ENCODE measurements around the gene SPP1.
"Not testable (repeated sequence)": the region's sequence is repeated elsewhere in the genome, so short reads cannot be mapped to it uniquely, and the experiment has no call there.

The SPP1 gene

DNA sequence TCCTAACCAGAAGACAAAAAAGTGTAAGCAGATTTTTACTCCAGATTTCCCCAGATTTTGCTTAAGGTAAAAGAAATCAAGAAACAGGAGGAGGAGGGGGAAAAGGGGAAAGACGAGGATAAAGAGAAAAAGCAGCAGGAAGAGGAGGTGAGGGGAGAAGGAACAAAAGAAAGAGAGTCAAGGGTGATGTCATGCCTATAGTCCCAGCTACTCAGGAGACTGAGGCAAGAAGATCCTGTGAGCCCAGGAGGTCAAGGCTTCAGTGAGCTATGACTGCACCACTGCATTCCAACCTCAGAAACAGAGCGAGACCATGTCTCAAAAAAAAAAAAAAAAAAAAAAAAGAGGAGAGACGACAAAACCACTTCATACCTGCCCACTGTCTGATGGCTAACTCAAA is 19.9 kb downstream of the SPP1 start:
- no peak for DNase-seq

DNA sequence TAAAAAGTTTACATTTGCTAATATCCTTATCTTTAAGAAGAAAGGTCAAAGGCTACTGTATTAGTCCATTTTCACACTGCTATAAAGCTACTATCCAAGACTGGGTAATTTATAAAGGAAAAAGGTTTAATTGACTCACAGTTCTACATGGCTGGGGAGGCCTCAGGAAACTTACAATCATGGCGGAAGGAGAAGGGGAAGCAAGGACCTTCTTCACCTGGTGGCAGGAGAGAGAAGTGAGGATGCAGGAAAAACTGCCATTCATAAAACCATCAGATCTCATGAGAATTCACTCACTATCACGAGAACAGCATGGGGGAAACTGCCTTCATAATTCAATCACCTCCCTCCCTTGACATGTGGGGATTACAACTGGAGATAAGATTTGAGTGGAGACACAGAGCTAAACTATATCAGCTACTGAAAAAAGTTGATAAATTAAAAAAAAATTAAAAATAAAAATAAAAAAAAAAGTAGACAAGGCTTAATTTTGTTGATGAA is 23.7 kb downstream of the SPP1 start:
- not testable (repeated sequence) for DNase-seq

GRCh38 chr4:88001871-88002270 is 26.4 kb downstream of the SPP1 start:
- DNase-seq, result no peak

- no peak for DNase-seq
Measured at GRCh38 chr4:88002786-88003185, 27.3 kb downstream of the SPP1 start.

DNA sequence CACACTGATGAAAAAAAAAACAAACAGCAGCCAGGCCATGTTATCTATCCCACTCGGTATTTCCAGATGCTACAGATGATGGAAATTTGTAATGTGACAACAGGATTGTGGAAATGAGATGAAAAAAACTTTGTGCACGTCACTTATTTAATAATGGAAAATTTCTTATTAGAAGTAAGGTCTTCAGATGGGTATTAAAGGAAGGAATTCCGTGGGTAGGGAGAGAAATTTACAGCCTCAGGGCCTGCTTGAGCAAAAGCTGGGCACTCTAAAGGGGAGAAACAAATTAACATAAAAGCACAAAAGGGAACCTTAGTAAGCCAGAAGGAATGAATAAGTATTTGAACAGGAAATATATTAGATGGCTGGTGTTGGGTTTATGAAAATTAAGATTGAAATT is 27.7 kb downstream of the SPP1 start:
- no peak for DNase-seq

DNA sequence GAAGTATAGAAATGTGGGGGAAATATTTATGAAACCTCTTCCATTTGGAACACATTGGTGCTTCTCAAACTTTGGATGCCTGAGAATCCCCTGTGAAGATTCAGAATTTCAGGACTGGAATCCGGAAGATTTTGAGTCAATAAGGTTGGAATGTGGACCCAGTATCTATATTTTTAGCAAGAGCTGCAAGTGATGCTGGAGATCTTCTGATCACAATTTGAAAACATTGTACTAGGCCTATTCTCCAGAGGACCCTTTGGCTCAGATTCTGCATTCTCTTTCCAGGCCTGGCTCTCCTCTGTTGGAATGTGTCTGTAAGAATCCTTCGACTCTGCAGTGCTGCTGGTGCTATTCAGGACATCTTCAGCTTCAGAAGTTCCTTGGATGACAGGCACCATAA is 29.6 kb downstream of the SPP1 start:
- DNase-seq, result no peak

- DNase-seq, result no peak
Measured at GRCh38 chr4:88005946-88006345, 30.4 kb downstream of the SPP1 start.

DNA sequence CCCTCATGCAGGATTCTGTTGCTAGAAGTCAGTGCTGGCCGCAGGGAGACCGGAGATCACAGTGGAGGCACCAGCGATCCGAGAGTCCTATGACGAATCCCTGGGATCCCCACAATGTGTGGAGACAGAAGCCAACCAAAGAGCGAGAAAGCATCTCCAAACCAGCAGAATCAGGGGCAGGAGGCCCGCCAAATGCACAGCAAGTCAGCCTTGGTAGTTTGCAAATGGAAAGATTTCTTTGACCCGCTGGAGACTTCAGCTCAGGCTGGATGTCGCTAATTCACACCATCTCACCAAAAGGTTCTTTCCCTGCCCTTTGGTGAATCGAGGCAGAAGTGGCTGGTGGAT is 31.4 kb downstream of the SPP1 start:
- no peak for DNase-seq

DNA sequence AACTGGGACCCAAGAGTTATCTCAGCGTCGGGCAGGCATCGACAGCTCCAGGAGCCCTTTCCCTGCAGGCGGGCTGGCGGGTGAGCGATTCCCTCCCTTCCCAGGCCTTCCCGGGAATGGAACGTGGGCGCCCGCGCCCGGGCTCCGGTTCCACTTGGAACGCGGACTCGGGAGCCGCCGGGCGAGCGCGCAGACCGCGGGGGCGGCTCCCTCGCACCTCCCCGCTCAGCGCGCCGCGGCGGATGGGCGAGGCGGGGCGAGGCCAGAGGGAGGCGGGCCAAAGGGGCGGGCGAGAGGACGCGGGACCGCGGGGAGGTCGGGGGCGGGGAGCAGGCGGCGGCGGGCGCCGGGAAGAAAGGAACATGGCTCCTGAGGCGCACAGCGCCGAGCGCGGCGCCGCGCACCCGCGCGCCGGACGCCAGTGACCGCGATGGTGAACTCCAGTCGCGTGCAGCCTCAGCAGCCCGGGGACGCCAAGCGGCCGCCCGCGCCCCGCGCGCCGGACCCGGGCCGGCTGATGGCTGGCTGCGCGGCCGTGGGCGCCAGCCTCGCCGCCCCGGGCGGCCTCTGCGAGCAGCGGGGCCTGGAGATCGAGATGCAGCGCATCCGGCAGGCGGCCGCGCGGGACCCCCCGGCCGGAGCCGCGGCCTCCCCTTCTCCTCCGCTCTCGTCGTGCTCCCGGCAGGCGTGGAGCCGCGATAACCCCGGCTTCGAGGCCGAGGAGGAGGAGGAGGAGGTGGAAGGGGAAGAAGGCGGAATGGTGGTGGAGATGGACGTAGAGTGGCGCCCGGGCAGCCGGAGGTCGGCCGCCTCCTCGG is 32.0 kb downstream of the SPP1 start, which contains the start of gene PKD2:
PKD2 (plus strand) TSS at position 332 of the 818 bp plus-strand sequence; CDS start at position 431, 99 bp downstream.
- peak; percentile 78 for DNase-seq

DNA sequence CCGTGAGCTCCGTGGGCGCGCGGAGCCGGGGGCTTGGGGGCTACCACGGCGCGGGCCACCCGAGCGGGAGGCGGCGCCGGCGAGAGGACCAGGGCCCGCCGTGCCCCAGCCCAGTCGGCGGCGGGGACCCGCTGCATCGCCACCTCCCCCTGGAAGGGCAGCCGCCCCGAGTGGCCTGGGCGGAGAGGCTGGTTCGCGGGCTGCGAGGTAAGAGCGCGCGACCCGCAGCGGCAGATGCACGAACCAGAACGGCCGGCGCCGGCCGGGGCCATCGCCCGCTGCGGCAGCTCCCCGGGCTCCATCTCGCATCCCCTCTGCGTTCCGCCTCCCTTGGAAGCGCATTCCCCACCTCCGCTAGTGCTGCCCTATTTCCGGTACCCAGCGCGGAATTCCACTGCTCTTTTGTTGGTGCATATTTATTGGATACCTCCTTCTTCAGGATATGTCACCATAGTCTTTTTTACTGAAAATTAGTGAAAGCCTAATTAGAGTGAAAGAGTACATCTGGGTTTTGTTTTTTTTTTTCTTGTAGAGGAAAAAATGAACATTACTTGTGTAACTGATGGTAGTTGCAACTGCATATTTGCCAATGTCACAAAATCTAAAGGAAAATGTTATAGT is 32.7 kb downstream of the SPP1 start:
- DNase-seq, result peak; percentile 8

DNA sequence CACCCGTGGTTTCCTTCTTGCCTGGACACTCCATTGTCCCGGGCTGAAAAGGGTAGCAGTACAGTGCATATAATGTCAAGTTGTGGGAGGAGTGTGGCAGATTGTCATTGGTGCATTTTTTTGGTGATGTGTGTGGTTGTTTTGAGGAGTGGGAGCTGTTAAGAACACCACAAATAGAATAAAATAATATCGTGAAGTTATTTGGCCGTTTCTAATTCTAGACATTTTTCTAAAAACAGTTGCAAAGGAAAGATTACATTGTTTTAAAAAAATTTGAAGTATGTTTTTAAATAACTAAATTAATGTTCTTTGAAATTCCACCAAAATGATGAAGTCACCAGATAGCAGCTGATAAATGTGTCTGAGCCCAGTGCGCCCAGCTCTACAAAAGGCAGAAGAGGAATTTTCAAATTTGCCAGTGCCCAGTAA is 33.2 kb downstream of the SPP1 start:
- no peak for DNase-seq

DNA sequence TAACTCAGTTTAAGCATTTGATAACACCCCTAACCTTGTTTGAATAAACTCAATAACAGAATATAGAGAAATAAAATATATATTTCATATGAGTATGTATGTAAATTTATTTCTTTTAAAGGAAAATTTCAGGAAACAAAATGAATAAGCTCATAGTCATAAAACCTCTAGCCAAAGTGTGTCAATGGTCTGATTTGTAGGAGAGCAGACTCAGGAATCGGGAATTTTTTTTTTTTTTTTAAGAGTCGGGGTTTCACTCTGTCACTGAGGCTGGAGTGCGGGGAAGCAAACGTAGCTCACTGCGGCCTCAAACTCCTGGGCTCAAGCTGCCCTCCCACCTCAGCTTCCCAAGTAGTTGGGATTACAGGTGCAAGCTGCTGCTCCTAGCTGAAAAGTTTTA is 34.4 kb downstream of the SPP1 start:
- DNase-seq, result no peak

- DNase-seq, result no peak
Measured at GRCh38 chr4:88010966-88011365, 35.5 kb downstream of the SPP1 start.

DNA sequence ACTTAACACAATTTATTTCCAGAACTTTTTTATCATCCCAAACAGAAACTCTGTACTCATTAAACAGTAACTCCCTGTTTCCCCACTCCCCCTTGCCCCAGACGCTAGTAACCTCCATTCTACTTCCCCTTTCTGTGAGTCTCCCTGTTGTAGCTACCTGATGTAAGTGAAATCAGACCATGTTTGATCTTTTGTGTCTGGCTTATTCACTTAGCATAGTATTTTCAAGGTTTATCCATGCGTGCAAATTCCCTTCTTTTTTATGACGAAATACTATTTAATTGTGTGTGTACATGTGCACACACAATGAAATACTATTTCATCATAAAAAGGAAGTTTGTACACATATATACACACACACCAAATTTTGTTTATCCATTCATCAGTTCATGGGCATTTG is 37.1 kb downstream of the SPP1 start:
- no peak for DNase-seq

GRCh38 chr4:88014386-88014905 is 38.9 kb downstream of the SPP1 start:
- no peak for DNase-seq

- no peak for DNase-seq
Measured at GRCh38 chr4:88015659-88016295, 40.3 kb downstream of the SPP1 start.

GRCh38 chr4:88017516-88018297 is 42.2 kb downstream of the SPP1 start:
- no peak for DNase-seq

GRCh38 chr4:88018466-88018865 is 43.0 kb downstream of the SPP1 start:
- no peak for DNase-seq

DNA sequence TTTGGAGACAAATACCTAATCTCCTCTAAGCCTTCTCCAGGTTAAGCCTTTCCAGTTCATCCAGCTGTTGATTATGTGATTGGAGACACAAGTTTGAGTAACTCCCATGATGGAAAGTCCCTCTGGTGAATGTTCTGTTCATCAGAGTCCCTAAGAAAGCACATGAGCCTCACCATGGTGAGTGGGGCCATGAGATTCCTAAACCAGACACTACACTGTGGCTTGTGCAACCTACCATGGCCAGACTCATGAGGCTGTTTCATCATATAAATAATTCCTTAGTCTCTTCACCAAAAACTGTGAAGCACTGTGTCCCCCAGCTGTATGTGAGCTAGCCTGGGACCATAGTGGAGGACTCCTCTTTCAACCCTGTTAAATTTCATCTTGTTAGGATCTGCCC is 46.3 kb downstream of the SPP1 start:
- no peak for DNase-seq

DNA sequence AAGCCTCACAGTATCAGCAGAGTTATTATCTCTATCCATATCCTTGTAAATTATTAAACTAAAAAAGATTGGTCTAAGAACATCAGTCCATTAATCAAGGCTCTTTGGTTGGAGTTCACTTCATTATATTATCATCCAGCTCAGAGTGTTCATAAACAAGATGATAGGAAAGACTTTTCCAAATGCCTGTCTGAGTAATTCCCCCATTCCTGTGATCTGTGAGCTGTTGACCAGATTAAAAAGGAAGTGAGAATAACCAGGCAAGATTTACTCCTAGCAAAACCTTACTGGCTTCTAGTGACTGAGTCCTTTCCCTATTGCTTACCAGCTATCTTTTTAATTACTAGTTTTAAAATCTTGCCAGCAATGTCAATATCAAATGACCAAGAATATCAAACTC is 46.8 kb downstream of the SPP1 start:
- no peak for DNase-seq

- DNase-seq, result not testable (repeated sequence)
Measured at GRCh38 chr4:88025868-88026661, 50.6 kb downstream of the SPP1 start.
